ENCODE results near the gene AOX1. TPM values are rescaled to one million over a fixed set of nuclear protein-coding genes. Genes with fewer than 3 reads are reported as not detected.

AOX1 gene
- polyA plus RNA-seq, 1 of the 3 experiments (the other 2 are of a cell fraction): 3.3 TPM

- Histone ChIP-seq H3K4me2 (no peak overlapping the region), H3K9me3 (no peaks in the 10 kb centered on the region), H3K9ac (no peak overlapping the region), H3K36me3 (replicated peaks in 1 of 2; ENCODE audit: control insufficient read depth in 1 of 2, insufficient read depth in 2 of 2, low read length in 1 of 2) (peaks cover 0 to 4% of the 10 kb centered on the region in 2 experiments), H2AFZ (ENCODE audit: low read depth) (no peak overlapping the region), H3K4me3 (ENCODE audit: low read depth in 2 of 2, low read length in 1 of 2) (no peak overlapping the region), H3K27me3 (ENCODE audit: insufficient read depth) (no peaks in the 10 kb centered on the region), H3F3A (replicated peaks; ENCODE audit: insufficient read depth) (no peaks in the 10 kb centered on the region), H3K4me1 (ENCODE audit: control insufficient read depth in 1 of 2, insufficient read depth in 2 of 2, low read depth in 1 of 2, low read length in 1 of 2) (no peaks in the 10 kb centered on the region), H4K20me1 (ENCODE audit: insufficient read depth) (no peaks in the 10 kb centered on the region), H3K9me2 (no peaks in the 10 kb centered on the region), H3K27ac (ENCODE audit: low read depth in 2 of 2, low read length in 1 of 2) (no peak overlapping the region), H3K79me2 (ENCODE audit: insufficient read depth) (no peaks in the 10 kb centered on the region)
- CTCF ChIA-PET: interaction anchor here (0.9 kb wide), 1 partner anchor 10 kb away, joined by 3 read pairs; no protein-coding TSS in a partner anchor
- no peak for DNase-seq
- POLR2A ChIA-PET: interaction anchor here (0.7 kb wide), 1 partner anchor 18 kb away, joined by 3 read pairs; no protein-coding TSS in a partner anchor
- TF ChIP-seq NFIC (IDR thresholded peaks at IDR 0.05; ENCODE audit: borderline replicate concordance) (no peak), IRF3 (IDR thresholded peaks at IDR 0.05; ENCODE audit: low read depth, low read length) (no peak), TAF1 (IDR thresholded peaks at IDR 0.05; ENCODE audit: borderline replicate concordance, low read depth, low read length) (no peak), RAD21 (IDR thresholded peaks at IDR 0.05; ENCODE audit: low read length) (no peak), SIN3A (IDR thresholded peaks at IDR 0.05; ENCODE audit: borderline replicate concordance, low read depth, low read length) (no peak), GATA2 (CRISPR knock-in tag; IDR thresholded peaks at IDR 0.05) (no peak), MEF2A (IDR thresholded peaks at IDR 0.05; ENCODE audit: borderline replicate concordance, low read depth) (no peak), FOSL2 (IDR thresholded peaks at IDR 0.05; ENCODE audit: borderline replicate concordance, low read depth) (no peak), JUND (IDR thresholded peaks at IDR 0.05) (no peak), MXI1 (IDR thresholded peaks at IDR 0.05; ENCODE audit: low read depth, low read length) (no peak), RCOR1 (IDR thresholded peaks at IDR 0.05; ENCODE audit: low read length) (no peak)
- TF ChIP-seq, protein P1, sequence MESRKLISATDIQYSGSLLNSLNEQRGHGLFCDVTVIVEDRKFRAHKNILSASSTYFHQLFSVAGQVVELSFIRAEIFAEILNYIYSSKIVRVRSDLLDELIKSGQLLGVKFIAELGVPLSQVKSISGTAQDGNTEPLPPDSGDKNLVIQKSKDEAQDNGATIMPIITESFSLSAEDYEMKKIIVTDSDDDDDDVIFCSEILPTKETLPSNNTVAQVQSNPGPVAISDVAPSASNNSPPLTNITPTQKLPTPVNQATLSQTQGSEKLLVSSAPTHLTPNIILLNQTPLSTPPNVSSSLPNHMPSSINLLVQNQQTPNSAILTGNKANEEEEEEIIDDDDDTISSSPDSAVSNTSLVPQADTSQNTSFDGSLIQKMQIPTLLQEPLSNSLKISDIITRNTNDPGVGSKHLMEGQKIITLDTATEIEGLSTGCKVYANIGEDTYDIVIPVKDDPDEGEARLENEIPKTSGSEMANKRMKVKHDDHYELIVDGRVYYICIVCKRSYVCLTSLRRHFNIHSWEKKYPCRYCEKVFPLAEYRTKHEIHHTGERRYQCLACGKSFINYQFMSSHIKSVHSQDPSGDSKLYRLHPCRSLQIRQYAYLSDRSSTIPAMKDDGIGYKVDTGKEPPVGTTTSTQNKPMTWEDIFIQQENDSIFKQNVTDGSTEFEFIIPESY (IDR thresholded peaks at IDR 0.05; ENCODE audit: borderline replicate concordance, low read depth): no peak
- TF ChIP-seq, protein P2, sequence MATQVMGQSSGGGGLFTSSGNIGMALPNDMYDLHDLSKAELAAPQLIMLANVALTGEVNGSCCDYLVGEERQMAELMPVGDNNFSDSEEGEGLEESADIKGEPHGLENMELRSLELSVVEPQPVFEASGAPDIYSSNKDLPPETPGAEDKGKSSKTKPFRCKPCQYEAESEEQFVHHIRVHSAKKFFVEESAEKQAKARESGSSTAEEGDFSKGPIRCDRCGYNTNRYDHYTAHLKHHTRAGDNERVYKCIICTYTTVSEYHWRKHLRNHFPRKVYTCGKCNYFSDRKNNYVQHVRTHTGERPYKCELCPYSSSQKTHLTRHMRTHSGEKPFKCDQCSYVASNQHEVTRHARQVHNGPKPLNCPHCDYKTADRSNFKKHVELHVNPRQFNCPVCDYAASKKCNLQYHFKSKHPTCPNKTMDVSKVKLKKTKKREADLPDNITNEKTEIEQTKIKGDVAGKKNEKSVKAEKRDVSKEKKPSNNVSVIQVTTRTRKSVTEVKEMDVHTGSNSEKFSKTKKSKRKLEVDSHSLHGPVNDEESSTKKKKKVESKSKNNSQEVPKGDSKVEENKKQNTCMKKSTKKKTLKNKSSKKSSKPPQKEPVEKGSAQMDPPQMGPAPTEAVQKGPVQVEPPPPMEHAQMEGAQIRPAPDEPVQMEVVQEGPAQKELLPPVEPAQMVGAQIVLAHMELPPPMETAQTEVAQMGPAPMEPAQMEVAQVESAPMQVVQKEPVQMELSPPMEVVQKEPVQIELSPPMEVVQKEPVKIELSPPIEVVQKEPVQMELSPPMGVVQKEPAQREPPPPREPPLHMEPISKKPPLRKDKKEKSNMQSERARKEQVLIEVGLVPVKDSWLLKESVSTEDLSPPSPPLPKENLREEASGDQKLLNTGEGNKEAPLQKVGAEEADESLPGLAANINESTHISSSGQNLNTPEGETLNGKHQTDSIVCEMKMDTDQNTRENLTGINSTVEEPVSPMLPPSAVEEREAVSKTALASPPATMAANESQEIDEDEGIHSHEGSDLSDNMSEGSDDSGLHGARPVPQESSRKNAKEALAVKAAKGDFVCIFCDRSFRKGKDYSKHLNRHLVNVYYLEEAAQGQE (IDR thresholded peaks at IDR 0.05; ENCODE audit: low read depth, low read length): no peak
- 85% methylated on average over 7 of the region's 7 CpGs for WGBS (ENCODE audit: low lambda C conversion rate)
Observed at GRCh38 chr2:200634231-200634964, 48.6 kb downstream of the AOX1 start.
